Stimulated activated CD4-positive, alpha-beta T cell treated with anti-CD3 and anti-CD28 coated beads, Interleukin-12 subunit alpha, Interleukin-12 subunit beta, amount 100 ng/mL, for 24 hours (primary cell): Measurements from ENCODE around the gene NPAS4.
A peak's percentile ranks its signal among the peaks of the same experiment; 100 is the strongest.
"Not testable (repeated sequence)": the region's sequence is repeated elsewhere in the genome, so short reads cannot be mapped to it uniquely, and the experiment has no call there.

Experiments used
- DNase-seq, 2 experiments: peaks; one replicate each; pipeline ENCODE4 v3.0.0-alpha.2; 2020; ENCODE audit warnings: low read depth in 2 of 2

The NPAS4 gene

GRCh38 chr11:66417000-66417399 is 3.8 kb upstream of the NPAS4 start:
- DNase-seq, result peak in 1 of 2 experiments; percentile 49

GRCh38 chr11:66418168-66418985 is 2.5 kb upstream of the NPAS4 start:
- DNase-seq, result peak; percentile 46 to 73

- no peak for DNase-seq
These were observed 1.9 kb upstream of the NPAS4 start for GRCh38 chr11:66418986-66419308.

- DNase-seq, result no peak
These were observed 1.0 kb upstream of the NPAS4 start for GRCh38 chr11:66419825-66420224.

GRCh38 chr11:66421492-66422205 is 814 bp downstream of the NPAS4 start:
- peak; percentile 76 to 81 for DNase-seq

GRCh38 chr11:66426314-66426713 is 5.5 kb downstream of the NPAS4 start:
- DNase-seq, result no peak

- no peak for DNase-seq
These were observed 8.1 kb downstream of the NPAS4 start for GRCh38 chr11:66428933-66429332.

- DNase-seq, result peak; percentile 52 to 78
These were observed 9.3 kb downstream of the NPAS4 start for GRCh38 chr11:66429983-66430602.

- not testable (repeated sequence) for DNase-seq
These were observed 10.5 kb downstream of the NPAS4 start for GRCh38 chr11:66431287-66431686.

GRCh38 chr11:66431871-66432329 is 11.1 kb downstream of the NPAS4 start:
- DNase-seq, result not testable (repeated sequence)

- no peak for DNase-seq
These were observed 11.8 kb downstream of the NPAS4 start for GRCh38 chr11:66432597-66432996.

- no peak for DNase-seq
These were observed 17.2 kb downstream of the NPAS4 start for GRCh38 chr11:66437979-66438503.

GRCh38 chr11:66438504-66439466 is 17.9 kb downstream of the NPAS4 start, which contains the start of gene MRPL11:
TSS of gene MRPL11 (minus strand) at chr11:66438848. CDS start at chr11:66438754, 94 bp downstream.
- DNase-seq, result peak; percentile 70 to 88

GRCh38 chr11:66440101-66440939 is 19.5 kb downstream of the NPAS4 start:
- DNase-seq, result not testable (repeated sequence)

GRCh38 chr11:66440940-66441282 is 20.1 kb downstream of the NPAS4 start:
- DNase-seq, result not testable (repeated sequence)

- no peak for DNase-seq
These were observed 22.8 kb downstream of the NPAS4 start for GRCh38 chr11:66443602-66444001.

GRCh38 chr11:66447012-66447411 is 26.2 kb downstream of the NPAS4 start:
- no peak for DNase-seq

- DNase-seq, result no peak
These were observed 27.7 kb downstream of the NPAS4 start for GRCh38 chr11:66448523-66448922.

GRCh38 chr11:66450560-66450959 is 29.7 kb downstream of the NPAS4 start:
- DNase-seq, result no peak

- DNase-seq, result no peak
These were observed 30.8 kb downstream of the NPAS4 start for GRCh38 chr11:66451663-66452062.
